HFFc6 (cell line): ENCODE measurements around the gene COPS9. TPM values are rescaled to one million over a fixed set of nuclear protein-coding genes. Genes with fewer than 3 reads are reported as not detected.

Experiments used
- DNase-seq: peaks from one replicate; pipeline ENCODE4 v3.0.0-alpha.2; 2018
- H3K27ac Mint-ChIP-seq: 2 replicates; pipeline ENCODE4 v1.8.0; 2020; ENCODE audit warnings: mild to moderate bottlenecking, mixed read lengths
- H3K27me3 Mint-ChIP-seq: 2 replicates; pipeline ENCODE4 v1.8.0; 2021; ENCODE audit warnings: mild to moderate bottlenecking, moderate library complexity, mixed read lengths; ENCODE audit not compliant: insufficient read depth
- H3K36me3 Mint-ChIP-seq: 2 replicates; pipeline ENCODE4 v1.8.0; 2021; ENCODE audit warnings: low read depth, mixed read lengths
- H3K4me1 Mint-ChIP-seq: 2 replicates; pipeline ENCODE4 v1.8.0; 2020; ENCODE audit warnings: low read depth, mixed read lengths
- H3K4me3 Mint-ChIP-seq: 2 replicates; pipeline ENCODE4 v1.8.0; 2020; ENCODE audit warnings: mild to moderate bottlenecking, moderate library complexity, mixed read lengths
- H3K9me3 Mint-ChIP-seq: 2 replicates; pipeline ENCODE4 v1.8.0; 2020; ENCODE audit warnings: mild to moderate bottlenecking, mixed read lengths
- total RNA-seq, 6 experiments: library from RNA; stranded (reverse); fragmentation: NEBNext Ultra II Directional; extraction: Animal tissue kit (Norgen Biotek cat#: 25700); gene quantifications; 2 replicates in 1 of 6; 3 replicates in 5 of 6; pipeline ENCODE4 v1.2.3, GENCODE V29; 2021
- TF ChIP-seq, protein P1 (sequence below): fragments of 200-600 bp; sonication (generic); IDR thresholded peaks from 2 replicates; pipeline ENCODE4 v1.5.0; 2021; ENCODE audit warnings: antibody characterized with exemption, mild to moderate bottlenecking

COPS9 gene
- total RNA-seq, 6 experiments from 2014 or later = 147 to 239 (median 211) TPM

DNA sequence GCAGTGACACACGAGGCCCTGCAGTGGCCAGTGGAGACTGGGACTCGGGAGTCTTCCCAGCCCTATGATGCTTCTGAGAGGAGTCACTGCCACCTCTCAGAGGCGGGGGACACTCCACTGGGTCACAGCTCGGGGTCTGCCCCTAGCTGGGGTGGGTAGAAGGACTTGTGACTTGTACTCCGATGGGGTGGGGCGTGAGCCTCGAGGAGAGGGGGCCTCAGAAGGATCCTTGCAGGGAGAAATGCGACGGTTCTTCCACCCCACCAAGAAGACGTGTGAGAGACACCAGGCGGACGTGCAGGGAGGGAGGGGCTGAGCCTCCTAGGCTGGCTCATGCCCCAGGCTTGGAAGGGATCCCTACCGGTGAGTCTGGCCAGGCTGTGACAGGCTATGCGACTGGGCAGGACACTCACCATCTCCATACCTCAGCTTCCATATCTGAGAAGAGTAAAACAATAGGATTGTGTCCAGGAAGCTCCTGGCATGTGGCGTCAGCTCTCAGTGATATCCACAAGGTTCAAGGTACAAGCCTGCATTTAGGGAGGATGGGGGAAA lies 15.4 kb upstream of the COPS9 start:
- no peak for DNase-seq
- Mint-ChIP-seq H3K36me3 (no peaks in the 10 kb centered on the region), H3K4me3 (no peak overlapping the region), H3K4me1 (no peaks in the 10 kb centered on the region), H3K9me3 (peaks cover 8% of the 10 kb centered on the region; the same call in 1 of the 2 replicates), H3K27me3 (peaks cover 28% of the 10 kb centered on the region), H3K27ac (no peak overlapping the region)
- TF ChIP-seq, protein P1, sequence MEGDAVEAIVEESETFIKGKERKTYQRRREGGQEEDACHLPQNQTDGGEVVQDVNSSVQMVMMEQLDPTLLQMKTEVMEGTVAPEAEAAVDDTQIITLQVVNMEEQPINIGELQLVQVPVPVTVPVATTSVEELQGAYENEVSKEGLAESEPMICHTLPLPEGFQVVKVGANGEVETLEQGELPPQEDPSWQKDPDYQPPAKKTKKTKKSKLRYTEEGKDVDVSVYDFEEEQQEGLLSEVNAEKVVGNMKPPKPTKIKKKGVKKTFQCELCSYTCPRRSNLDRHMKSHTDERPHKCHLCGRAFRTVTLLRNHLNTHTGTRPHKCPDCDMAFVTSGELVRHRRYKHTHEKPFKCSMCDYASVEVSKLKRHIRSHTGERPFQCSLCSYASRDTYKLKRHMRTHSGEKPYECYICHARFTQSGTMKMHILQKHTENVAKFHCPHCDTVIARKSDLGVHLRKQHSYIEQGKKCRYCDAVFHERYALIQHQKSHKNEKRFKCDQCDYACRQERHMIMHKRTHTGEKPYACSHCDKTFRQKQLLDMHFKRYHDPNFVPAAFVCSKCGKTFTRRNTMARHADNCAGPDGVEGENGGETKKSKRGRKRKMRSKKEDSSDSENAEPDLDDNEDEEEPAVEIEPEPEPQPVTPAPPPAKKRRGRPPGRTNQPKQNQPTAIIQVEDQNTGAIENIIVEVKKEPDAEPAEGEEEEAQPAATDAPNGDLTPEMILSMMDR = no peak

DNA sequence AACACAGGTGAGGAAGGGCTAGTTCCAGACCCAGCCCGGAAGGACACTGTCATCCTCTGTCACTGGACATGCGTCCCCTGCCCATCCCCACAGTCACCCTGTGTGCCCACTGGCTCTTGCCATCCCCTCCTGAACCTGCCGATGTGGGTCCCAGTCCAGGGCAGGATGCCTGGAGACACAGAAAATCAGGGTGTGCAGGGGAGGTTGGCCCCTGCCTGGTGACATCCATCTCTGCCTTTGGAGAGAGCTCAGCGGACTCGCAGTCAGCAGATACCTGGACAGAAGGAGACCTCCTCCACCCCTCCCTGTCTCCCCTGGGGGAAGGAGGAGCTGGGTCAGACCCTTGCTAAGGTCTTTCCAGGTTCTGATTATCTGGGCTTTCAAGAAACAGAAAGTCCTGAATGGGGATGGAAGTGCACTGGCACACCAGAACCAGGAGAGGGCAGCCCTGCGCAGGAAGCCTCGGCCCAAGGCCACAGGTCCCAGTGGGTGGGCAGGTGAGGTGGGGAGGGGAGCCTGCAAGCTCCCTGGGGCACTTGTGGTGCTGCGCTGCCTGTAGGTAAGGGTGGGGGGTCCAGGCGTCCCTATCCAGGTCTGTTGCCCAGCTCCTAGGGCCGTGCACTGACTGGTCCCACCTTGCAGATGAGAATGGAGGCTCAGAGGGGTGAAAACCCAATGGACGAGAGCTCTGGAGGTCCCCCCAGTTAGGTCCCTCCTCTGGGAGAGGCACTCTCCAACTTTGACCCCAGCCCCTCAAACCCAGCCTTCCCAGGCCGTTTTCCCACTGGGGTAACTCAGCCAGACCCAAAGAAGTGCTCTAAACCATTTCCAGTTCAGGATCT lies 14.1 kb upstream of the COPS9 start:
- Mint-ChIP-seq H3K4me1 (no peaks in the 10 kb centered on the region), H3K27ac (no peak overlapping the region), H3K27me3 (peaks cover 26% of the 10 kb centered on the region), H3K9me3 (peaks cover 8% of the 10 kb centered on the region; the same call in 1 of the 2 replicates), H3K36me3 (no peaks in the 10 kb centered on the region), H3K4me3 (no peak overlapping the region)
- no peak for DNase-seq
- TF ChIP-seq, protein P1 = peak; percentile 91

DNA sequence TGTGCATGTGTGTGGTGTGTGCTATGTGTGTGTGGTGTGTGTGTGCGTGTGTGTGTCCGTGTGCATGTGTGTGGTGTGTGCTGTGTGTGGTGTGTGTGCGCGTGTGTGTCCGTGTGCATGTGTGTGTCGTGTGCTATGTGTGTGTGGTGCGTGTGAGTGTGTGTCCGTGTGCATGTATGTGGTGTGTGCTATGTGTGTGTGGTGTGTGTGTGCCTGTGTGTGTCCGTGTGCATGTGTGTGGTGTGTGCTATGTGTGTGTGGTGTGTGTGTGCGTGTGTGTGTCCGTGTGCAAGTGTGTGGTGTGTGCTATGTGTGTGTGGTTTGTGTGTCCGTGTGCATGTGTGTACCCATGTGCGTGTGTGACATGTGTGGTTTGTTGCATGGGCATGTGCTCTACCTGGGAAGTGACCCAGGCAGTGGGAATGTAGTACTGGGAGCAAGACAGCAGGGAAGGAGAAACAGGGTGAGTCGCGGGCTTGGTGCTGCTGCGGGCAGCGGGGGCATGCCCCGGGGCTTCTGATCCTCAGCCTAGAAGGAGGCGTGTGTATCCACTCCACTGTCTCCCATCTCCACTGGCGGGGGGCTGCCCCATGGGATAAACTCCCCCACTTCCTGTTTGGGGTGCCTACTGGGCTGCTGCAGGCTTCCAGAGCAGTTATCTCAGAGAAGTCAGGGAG lies 11.9 kb upstream of the COPS9 start:
- no peak for DNase-seq
- TF ChIP-seq, protein P1 = no peak
- H3K9me3 Mint-ChIP-seq = peaks cover 8% of the 10 kb centered on the region; the same call in 1 of the 2 replicates
- peaks cover 17% of the 10 kb centered on the region for H3K27me3 Mint-ChIP-seq
- no peaks in the 10 kb centered on the region for H3K36me3 Mint-ChIP-seq
- H3K4me3 Mint-ChIP-seq = no peak overlapping the region
- H3K4me1 Mint-ChIP-seq = no peaks in the 10 kb centered on the region
- no peak overlapping the region for H3K27ac Mint-ChIP-seq

DNA sequence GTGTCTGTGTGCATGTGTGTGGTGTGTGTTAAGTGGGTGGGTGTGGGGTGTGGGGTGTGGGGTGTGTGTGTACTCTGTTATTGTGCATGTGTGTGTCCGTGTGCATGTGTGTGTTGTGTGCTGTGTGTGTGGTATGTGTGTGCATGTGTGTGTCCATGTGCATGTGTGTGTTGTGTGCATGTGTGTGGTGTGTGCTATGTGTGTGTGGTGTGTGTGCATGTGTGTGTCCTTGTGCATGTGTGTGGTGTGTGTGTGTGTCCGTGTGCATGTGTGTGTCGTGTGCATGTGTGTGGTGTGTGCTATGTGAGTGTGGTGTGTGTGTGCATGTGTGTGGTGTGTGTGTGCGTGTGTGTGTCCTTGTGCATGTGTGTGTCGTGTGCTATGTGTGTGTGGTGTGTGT lies 11.3 kb upstream of the COPS9 start:
- H3K27ac Mint-ChIP-seq = no peak overlapping the region

DNA sequence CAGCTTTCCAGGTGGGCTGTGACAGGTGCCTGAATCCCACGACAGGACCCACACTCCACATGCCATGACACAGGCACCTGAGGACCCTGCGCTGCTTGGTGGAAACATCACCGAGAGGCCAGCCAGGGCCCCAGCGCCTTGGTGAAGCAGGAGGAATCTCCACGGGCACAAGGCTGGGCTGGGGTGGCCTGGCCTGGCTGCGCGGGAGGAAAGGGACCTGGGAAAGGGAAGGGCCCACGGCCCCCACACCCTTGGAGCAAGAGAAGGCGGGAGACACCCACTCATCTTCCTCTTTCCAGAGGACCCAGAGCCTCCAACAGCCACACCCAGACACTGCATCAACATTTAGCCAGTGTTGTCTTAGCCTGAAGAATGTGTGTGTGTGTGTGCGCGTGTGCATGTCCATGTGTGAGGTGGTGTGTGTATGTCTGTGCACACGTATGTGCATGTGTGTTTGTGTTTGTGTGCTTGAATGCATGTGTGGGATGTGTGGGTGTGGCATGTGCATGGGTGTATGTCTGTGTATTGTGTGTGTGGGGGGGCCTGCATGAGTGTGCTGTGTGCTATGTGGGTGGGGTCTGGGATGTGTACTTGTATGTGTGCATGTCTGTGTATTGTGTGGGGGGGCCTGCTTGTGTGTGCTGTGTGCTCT lies 10.6 kb upstream of the COPS9 start:
- Mint-ChIP-seq H3K36me3 (no peaks in the 10 kb centered on the region), H3K9me3 (peaks cover 3% of the 10 kb centered on the region; the same call in 1 of the 2 replicates), H3K27me3 (peaks cover 12% of the 10 kb centered on the region), H3K4me1 (no peaks in the 10 kb centered on the region), H3K4me3 (no peak overlapping the region), H3K27ac (no peak overlapping the region)
- TF ChIP-seq, protein P1 = no peak
- DNase-seq = no peak

More for the DNA sequence above, 11.3 kb upstream of the COPS9 start:
- H3K27me3 Mint-ChIP-seq = peaks cover 13% of the 10 kb centered on the region
- peaks cover 3% of the 10 kb centered on the region; the same call in 1 of the 2 replicates for H3K9me3 Mint-ChIP-seq
- H3K4me3 Mint-ChIP-seq = no peak overlapping the region
- H3K4me1 Mint-ChIP-seq = no peaks in the 10 kb centered on the region
- TF ChIP-seq, protein P1 = no peak
- DNase-seq = no peak
- no peaks in the 10 kb centered on the region for H3K36me3 Mint-ChIP-seq
